Rectal smooth muscle tissue (tissue), 1 donor: Measurements from ENCODE around the gene SLC29A3.

Experiments used
- H3K27ac ChIP-seq: one replicate; pipeline ENCODE4 v1.7.0; 2013; ENCODE audit warnings: low read depth, low read length, inconsistent platforms
- H3K27me3 ChIP-seq: one replicate; pipeline ENCODE4 v1.7.0; 2013; ENCODE audit warnings: low read length; ENCODE audit not compliant: control insufficient read depth, insufficient read depth
- H3K36me3 ChIP-seq: one replicate; pipeline ENCODE4 v1.7.0; 2013; ENCODE audit warnings: low read length; ENCODE audit not compliant: control insufficient read depth, insufficient read depth
- H3K4me1 ChIP-seq: one replicate; pipeline ENCODE4 v1.7.0; 2013; ENCODE audit warnings: low read length; ENCODE audit not compliant: control insufficient read depth, insufficient read depth
- H3K4me3 ChIP-seq: one replicate; pipeline ENCODE4 v1.7.0; 2013; ENCODE audit warnings: low read length
- H3K9ac ChIP-seq: one replicate; pipeline ENCODE4 v1.7.0; 2013; ENCODE audit warnings: low read length

The SLC29A3 gene

GRCh38 chr10:71287456-71287855 is 31.6 kb upstream of the SLC29A3 start:
- no peak overlapping the region for H3K4me3 ChIP-seq
- no peak overlapping the region for H3K9ac ChIP-seq
- H3K4me1 ChIP-seq = no peaks in the 10 kb centered on the region
- H3K27ac ChIP-seq = no peak overlapping the region
- H3K27me3 ChIP-seq = no peaks in the 10 kb centered on the region
- no peaks in the 10 kb centered on the region for H3K36me3 ChIP-seq

GRCh38 chr10:71288461-71288860 is 30.6 kb upstream of the SLC29A3 start:
- Histone ChIP-seq H3K27me3 (no peaks in the 10 kb centered on the region), H3K4me1 (no peaks in the 10 kb centered on the region), H3K27ac (no peak overlapping the region), H3K36me3 (no peaks in the 10 kb centered on the region), H3K9ac (no peak overlapping the region), H3K4me3 (no peak overlapping the region)

- Histone ChIP-seq H3K36me3 (no peaks in the 10 kb centered on the region), H3K4me3 (no peak overlapping the region), H3K27me3 (no peaks in the 10 kb centered on the region), H3K27ac (no peak overlapping the region), H3K4me1 (no peaks in the 10 kb centered on the region), H3K9ac (no peak overlapping the region)
These were observed 29.5 kb upstream of the SLC29A3 start for GRCh38 chr10:71289421-71290130.

- Histone ChIP-seq H3K4me3 (no peak overlapping the region), H3K4me1 (no peaks in the 10 kb centered on the region), H3K27ac (no peak overlapping the region), H3K36me3 (no peaks in the 10 kb centered on the region), H3K27me3 (no peaks in the 10 kb centered on the region), H3K9ac (no peak overlapping the region)
These were observed 28.7 kb upstream of the SLC29A3 start for GRCh38 chr10:71290331-71290730.

GRCh38 chr10:71290806-71291527 is 28.1 kb upstream of the SLC29A3 start:
- Histone ChIP-seq H3K4me1 (no peaks in the 10 kb centered on the region), H3K9ac (no peak overlapping the region), H3K27ac (no peak overlapping the region), H3K4me3 (no peak overlapping the region), H3K27me3 (no peaks in the 10 kb centered on the region), H3K36me3 (no peaks in the 10 kb centered on the region)

GRCh38 chr10:71291528-71291900 is 27.5 kb upstream of the SLC29A3 start:
- H3K4me3 ChIP-seq = no peak overlapping the region
- H3K4me1 ChIP-seq = no peaks in the 10 kb centered on the region
- no peaks in the 10 kb centered on the region for H3K27me3 ChIP-seq
- H3K9ac ChIP-seq = no peak overlapping the region
- no peaks in the 10 kb centered on the region for H3K36me3 ChIP-seq
- H3K27ac ChIP-seq = no peak overlapping the region

GRCh38 chr10:71292624-71293445 is 26.2 kb upstream of the SLC29A3 start:
- Histone ChIP-seq H3K4me1 (no peaks in the 10 kb centered on the region), H3K4me3 (no peak overlapping the region), H3K27me3 (no peaks in the 10 kb centered on the region), H3K27ac (no peak overlapping the region), H3K9ac (no peak overlapping the region), H3K36me3 (no peaks in the 10 kb centered on the region)

GRCh38 chr10:71293446-71294084 is 25.5 kb upstream of the SLC29A3 start:
- no peaks in the 10 kb centered on the region for H3K4me1 ChIP-seq
- H3K27me3 ChIP-seq = no peaks in the 10 kb centered on the region
- no peak overlapping the region for H3K27ac ChIP-seq
- H3K9ac ChIP-seq = no peak overlapping the region
- no peak overlapping the region for H3K4me3 ChIP-seq
- H3K36me3 ChIP-seq = no peaks in the 10 kb centered on the region

- no peak overlapping the region for H3K4me3 ChIP-seq
- no peak overlapping the region for H3K9ac ChIP-seq
- no peaks in the 10 kb centered on the region for H3K36me3 ChIP-seq
- H3K27me3 ChIP-seq = no peaks in the 10 kb centered on the region
- H3K27ac ChIP-seq = no peak overlapping the region
- no peaks in the 10 kb centered on the region for H3K4me1 ChIP-seq
These were observed 24.9 kb upstream of the SLC29A3 start for GRCh38 chr10:71294091-71294561.

- no peak overlapping the region for H3K4me3 ChIP-seq
- H3K36me3 ChIP-seq = no peaks in the 10 kb centered on the region
- H3K9ac ChIP-seq = no peak overlapping the region
- no peak overlapping the region for H3K27ac ChIP-seq
- no peaks in the 10 kb centered on the region for H3K4me1 ChIP-seq
- H3K27me3 ChIP-seq = no peaks in the 10 kb centered on the region
These were observed 24.2 kb upstream of the SLC29A3 start for GRCh38 chr10:71294856-71295255.

- H3K36me3 ChIP-seq = no peaks in the 10 kb centered on the region
- H3K27me3 ChIP-seq = no peaks in the 10 kb centered on the region
- no peak overlapping the region for H3K4me3 ChIP-seq
- no peak overlapping the region for H3K27ac ChIP-seq
- no peak overlapping the region for H3K9ac ChIP-seq
- no peaks in the 10 kb centered on the region for H3K4me1 ChIP-seq
These were observed 23.4 kb upstream of the SLC29A3 start for GRCh38 chr10:71295641-71296040.

GRCh38 chr10:71296086-71296485 is 23.0 kb upstream of the SLC29A3 start:
- Histone ChIP-seq H3K36me3 (no peaks in the 10 kb centered on the region), H3K4me1 (no peaks in the 10 kb centered on the region), H3K4me3 (no peak overlapping the region), H3K27ac (no peak overlapping the region), H3K9ac (no peak overlapping the region), H3K27me3 (no peaks in the 10 kb centered on the region)
